ENCODE measurements around the gene SFSWAP. TPM values are rescaled to one million over a fixed set of nuclear protein-coding genes. Genes with fewer than 3 reads are reported as not detected.
"Not testable (repeated sequence)": the region's sequence is repeated elsewhere in the genome, so short reads cannot be mapped to it uniquely, and the experiment has no call there.

The SFSWAP gene
- polyA plus RNA-seq, 1 experiment = 12.5 TPM

- POLR2A ChIA-PET = no interaction called here
- no peak overlapping the region for H3K4me3 ChIP-seq (ENCODE audit: low read depth, low read length)
- no peaks in the 10 kb centered on the region for H3K27me3 ChIP-seq (ENCODE audit: control insufficient read depth, insufficient read depth, low read length)
- no peak for DNase-seq (ENCODE audit: low read depth, low spot score)
- H3K9me3 ChIP-seq (ENCODE audit: control insufficient read depth, insufficient read depth, low read length) = peaks cover 14% of the 10 kb centered on the region
- CTCF ChIA-PET = no interaction called here
- TF ChIP-seq, protein P1, sequence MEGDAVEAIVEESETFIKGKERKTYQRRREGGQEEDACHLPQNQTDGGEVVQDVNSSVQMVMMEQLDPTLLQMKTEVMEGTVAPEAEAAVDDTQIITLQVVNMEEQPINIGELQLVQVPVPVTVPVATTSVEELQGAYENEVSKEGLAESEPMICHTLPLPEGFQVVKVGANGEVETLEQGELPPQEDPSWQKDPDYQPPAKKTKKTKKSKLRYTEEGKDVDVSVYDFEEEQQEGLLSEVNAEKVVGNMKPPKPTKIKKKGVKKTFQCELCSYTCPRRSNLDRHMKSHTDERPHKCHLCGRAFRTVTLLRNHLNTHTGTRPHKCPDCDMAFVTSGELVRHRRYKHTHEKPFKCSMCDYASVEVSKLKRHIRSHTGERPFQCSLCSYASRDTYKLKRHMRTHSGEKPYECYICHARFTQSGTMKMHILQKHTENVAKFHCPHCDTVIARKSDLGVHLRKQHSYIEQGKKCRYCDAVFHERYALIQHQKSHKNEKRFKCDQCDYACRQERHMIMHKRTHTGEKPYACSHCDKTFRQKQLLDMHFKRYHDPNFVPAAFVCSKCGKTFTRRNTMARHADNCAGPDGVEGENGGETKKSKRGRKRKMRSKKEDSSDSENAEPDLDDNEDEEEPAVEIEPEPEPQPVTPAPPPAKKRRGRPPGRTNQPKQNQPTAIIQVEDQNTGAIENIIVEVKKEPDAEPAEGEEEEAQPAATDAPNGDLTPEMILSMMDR (IDR thresholded peaks at IDR 0.05; ENCODE audit: low read depth, low read length) = no peak
- no peak overlapping the region for H3K27ac ChIP-seq (ENCODE audit: low read depth, low read length)
Measured at GRCh38 chr12:131808744-131809371, 98.0 kb downstream of the SFSWAP start.

DNA sequence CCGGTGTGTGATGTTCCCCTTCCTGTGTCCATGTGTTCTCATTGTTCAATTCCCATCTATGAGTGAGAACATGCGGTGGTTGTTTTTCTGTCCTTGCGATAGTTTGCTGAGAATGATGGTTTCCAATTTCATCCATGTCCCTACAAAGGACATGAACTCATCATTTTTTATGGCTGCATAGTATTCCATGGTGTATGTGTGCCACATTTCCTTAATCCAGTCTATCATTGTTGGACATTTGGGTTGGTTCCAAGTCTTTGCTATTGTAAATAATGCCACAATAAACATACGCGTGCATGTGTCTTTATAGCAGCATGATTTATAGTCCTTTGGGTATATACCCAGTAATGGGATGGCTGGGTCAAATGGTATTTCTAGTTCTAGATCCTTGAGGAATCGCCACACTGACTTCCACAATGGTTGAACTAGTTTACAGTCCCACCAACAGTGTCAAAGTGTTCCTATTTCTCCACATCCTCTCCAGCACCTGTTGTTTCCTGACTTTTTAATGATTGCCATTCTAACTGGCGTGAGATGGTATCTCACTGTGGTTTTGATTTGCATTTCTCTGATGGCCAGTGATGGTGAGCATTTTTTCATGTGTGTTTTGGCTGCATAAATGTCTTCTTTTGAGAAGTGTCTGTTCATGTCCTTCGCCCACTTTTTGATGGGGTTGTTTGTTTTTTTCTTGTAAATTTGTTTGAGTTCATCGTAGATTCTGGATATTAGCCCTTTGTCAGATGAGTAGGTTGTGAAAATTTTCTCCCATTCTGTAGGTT is 98.8 kb downstream of the SFSWAP start:
- DNase-seq (ENCODE audit: low read depth, low spot score); POLR2A ChIA-PET; H3K27me3 ChIP-seq (ENCODE audit: control insufficient read depth, insufficient read depth, low read length); H3K4me3 ChIP-seq (ENCODE audit: low read depth, low read length); CTCF ChIA-PET; H3K27ac ChIP-seq (ENCODE audit: low read depth, low read length): not testable (repeated sequence)
- H3K9me3 ChIP-seq (ENCODE audit: control insufficient read depth, insufficient read depth, low read length) = peaks cover 14% of the 10 kb centered on the region

DNA sequence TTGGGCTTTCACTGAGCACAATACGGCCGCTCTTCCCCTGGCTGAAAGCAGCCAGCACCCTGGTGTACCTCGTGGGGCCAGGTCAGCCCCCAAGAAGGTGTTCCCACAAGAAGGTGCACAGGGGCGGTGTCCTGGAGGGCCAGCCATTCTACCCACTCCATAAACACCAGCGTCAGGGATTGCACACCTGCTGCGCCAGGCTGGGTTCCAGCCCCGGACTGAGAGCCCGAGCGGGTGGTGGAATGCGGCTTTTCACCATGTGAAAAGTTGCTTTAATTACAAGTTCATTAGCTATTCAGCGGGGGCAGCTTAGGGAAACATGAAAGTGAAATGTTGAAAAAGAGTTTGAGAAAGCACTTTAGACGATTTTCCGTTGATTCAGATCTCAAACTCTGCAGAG is 99.8 kb downstream of the SFSWAP start:
- TF ChIP-seq, protein P1 (IDR thresholded peaks at IDR 0.05; ENCODE audit: low read depth, low read length) = no peak
- ChIA-PET CTCF (no interaction called here), POLR2A (no interaction called here)
- no peaks in the 10 kb centered on the region for H3K27me3 ChIP-seq (ENCODE audit: control insufficient read depth, insufficient read depth, low read length)
- no peak overlapping the region for H3K4me3 ChIP-seq (ENCODE audit: low read depth, low read length)
- no peak for DNase-seq (ENCODE audit: low read depth, low spot score)
- H3K27ac ChIP-seq (ENCODE audit: low read depth, low read length) = no peak overlapping the region
- H3K9me3 ChIP-seq (ENCODE audit: control insufficient read depth, insufficient read depth, low read length) = peaks cover 14% of the 10 kb centered on the region

DNA sequence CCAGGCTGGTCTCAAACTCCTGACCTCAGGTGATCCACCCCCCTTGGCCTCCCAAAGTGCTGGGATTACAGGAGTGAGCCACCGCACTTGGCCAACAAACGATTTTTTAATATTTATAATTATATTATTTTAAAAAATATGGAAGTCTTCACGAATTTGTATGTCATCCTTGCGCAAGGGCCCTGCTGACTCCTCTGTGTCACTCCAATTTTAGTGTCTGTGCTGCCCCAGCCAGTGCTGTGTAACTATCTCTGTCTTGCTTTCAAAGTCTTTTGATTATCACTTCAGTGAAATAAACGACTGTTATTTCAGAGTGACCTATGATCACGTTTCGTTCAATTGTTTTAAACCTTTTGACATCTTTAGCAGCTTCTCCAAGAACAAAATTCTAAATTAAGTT is 104.2 kb downstream of the SFSWAP start:
- H3K4me3 ChIP-seq (ENCODE audit: low read depth, low read length) = no peak overlapping the region
- ChIA-PET CTCF (no interaction called here), POLR2A (no interaction called here)
- no peak overlapping the region for H3K27ac ChIP-seq (ENCODE audit: low read depth, low read length)
- peaks cover 7% of the 10 kb centered on the region for H3K9me3 ChIP-seq (ENCODE audit: control insufficient read depth, insufficient read depth, low read length)
- TF ChIP-seq, protein P1 (IDR thresholded peaks at IDR 0.05; ENCODE audit: low read depth, low read length) = no peak
- DNase-seq (ENCODE audit: low read depth, low spot score) = no peak
- H3K27me3 ChIP-seq (ENCODE audit: control insufficient read depth, insufficient read depth, low read length) = peaks cover 2% of the 10 kb centered on the region

- POLR2A ChIA-PET = no interaction called here
- no peak for DNase-seq (ENCODE audit: low read depth, low spot score)
- no peak overlapping the region for H3K4me3 ChIP-seq (ENCODE audit: low read depth, low read length)
- peaks cover 7% of the 10 kb centered on the region for H3K9me3 ChIP-seq (ENCODE audit: control insufficient read depth, insufficient read depth, low read length)
- TF ChIP-seq, protein P1 (IDR thresholded peaks at IDR 0.05; ENCODE audit: low read depth, low read length) = no peak
- CTCF ChIA-PET = interaction anchor here (0.6 kb wide), 1 partner anchor 85 kb away, joined by 5 read pairs; no protein-coding TSS in a partner anchor
- no peak overlapping the region for H3K27ac ChIP-seq (ENCODE audit: low read depth, low read length)
- H3K27me3 ChIP-seq (ENCODE audit: control insufficient read depth, insufficient read depth, low read length) = peaks cover 2% of the 10 kb centered on the region
Measured at GRCh38 chr12:131816495-131816894, 105.6 kb downstream of the SFSWAP start.
